ENCODE data around the gene MN1. TPM values are rescaled to one million over a fixed set of nuclear protein-coding genes. Genes with fewer than 3 reads are reported as not detected.

Gene MN1
- total and polyA plus RNA-seq, 2 of the 4 experiments (the other 2 are of a cell fraction) = 0.36 to 1.3 TPM

DNA sequence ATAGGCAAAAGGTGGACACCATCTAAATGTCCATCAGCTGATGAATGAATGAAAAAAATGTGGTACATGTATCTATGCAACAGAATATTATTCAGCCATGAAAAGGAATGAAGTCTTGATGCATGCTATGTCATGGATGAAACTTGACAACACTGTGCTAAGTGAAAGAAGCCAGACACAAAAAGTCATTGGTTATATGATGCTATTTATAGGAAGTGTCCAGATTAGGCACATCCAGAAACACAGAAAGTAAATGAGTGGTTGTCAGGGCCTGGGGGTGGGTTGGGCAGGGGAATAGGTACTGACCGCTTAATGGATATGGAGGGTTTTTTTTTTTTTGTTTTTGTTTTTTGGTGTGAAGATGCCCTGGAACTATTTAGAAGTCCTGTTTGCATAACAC lies 21.7 kb upstream of the MN1 start:
- Histone ChIP-seq H2BK120ac (ENCODE audit: low read depth, low read length) (no peak overlapping the region), H3K23ac (ENCODE audit: low read depth, low read length) (no peak overlapping the region), H4K91ac (ENCODE audit: insufficient read depth, low read depth, low read length) (no peak overlapping the region), H2BK15ac (ENCODE audit: low read depth, low read length) (no peak overlapping the region), H3K4me2 (ENCODE audit: low read depth, low read length) (no peak overlapping the region), H4K8ac (ENCODE audit: low read depth in 2 of 2, low read length in 2 of 2) (no peak overlapping the region), H3K4me3 (ENCODE audit: insufficient read depth, low read depth, low read length) (no peak overlapping the region), H3K36me3 (ENCODE audit: control insufficient read depth, insufficient read depth, low read length) (no peaks in the 10 kb centered on the region), H2AK9ac (replicated peaks; ENCODE audit: low read depth, low read length, poor library complexity) (no peak overlapping the region), H3K14ac (replicated peaks; ENCODE audit: low read depth, low read length) (no peak overlapping the region), H3K9me1 (ENCODE audit: insufficient read depth, low read length) (0 out of 2 replicates have a peak, but pooled peaks cover 4% of the 10 kb centered on the region), H3K9ac (ENCODE audit: low read depth, low read length) (no peak overlapping the region), H4K5ac (ENCODE audit: low read depth, low read length) (no peak overlapping the region), H2BK20ac (ENCODE audit: low read depth, low read length) (no peak overlapping the region), H3K4me1 (ENCODE audit: control insufficient read depth, insufficient read depth, low read length) (no peaks in the 10 kb centered on the region), H2BK5ac (ENCODE audit: low read depth, low read length, poor library complexity, severe bottlenecking) (no peak overlapping the region), H3K4ac (ENCODE audit: low read depth, low read length) (no peak overlapping the region), H3K56ac (ENCODE audit: extremely low read depth, insufficient read depth, low read length) (no peak overlapping the region), H3K9me3 (ENCODE audit: control insufficient read depth, insufficient read depth, low read length) (peaks cover 2% of the 10 kb centered on the region), H4K20me1 (ENCODE audit: insufficient read depth, low read length) (no peaks in the 10 kb centered on the region; the same call in 1 of the 2 replicates), H2AFZ (replicated peaks; ENCODE audit: low read length, poor library complexity) (no peak overlapping the region), H3K79me1 (ENCODE audit: low read depth in 1 of 2, low read length in 2 of 2) (no peaks in the 10 kb centered on the region), H3K18ac (ENCODE audit: low read depth, low read length) (no peak overlapping the region), H3K27me3 (ENCODE audit: control insufficient read depth, insufficient read depth, low read length) (no peaks in the 10 kb centered on the region), H3K27ac (ENCODE audit: insufficient read depth, low read length) (no peak overlapping the region), H2AK5ac (ENCODE audit: low read depth, low read length) (no peak overlapping the region)
- in situ Hi-C loops (cut with MboI; ENCODE audit: low sequenced_read_pairs) (no loop called here), intact Hi-C loops (cut with micrococcal nuclease) (no loop called here), dilution Hi-C loops (cut with HindIII; ENCODE audit: low sequenced_read_pairs, unreplicated experiment) (no loop called here)
- ATAC-seq (ENCODE audit: low read depth) = no peak
- no TSS peak for BruUV-seq (replicated peaks)
- POLR2A ChIA-PET (ENCODE audit: unreplicated experiment) = no interaction called here
- TF ChIP-seq CEBPB (IDR thresholded peaks at IDR 0.05; ENCODE audit: low read depth, low read length) = no peak
- TF ChIP-seq RCOR1 (IDR thresholded peaks at IDR 0.05; ENCODE audit: insufficient replicate concordance, low read length) = no peak
- no peak for TF ChIP-seq SMC3 (IDR thresholded peaks at IDR 0.05; ENCODE audit: low read depth, low read length)
- TF ChIP-seq, protein P1, sequence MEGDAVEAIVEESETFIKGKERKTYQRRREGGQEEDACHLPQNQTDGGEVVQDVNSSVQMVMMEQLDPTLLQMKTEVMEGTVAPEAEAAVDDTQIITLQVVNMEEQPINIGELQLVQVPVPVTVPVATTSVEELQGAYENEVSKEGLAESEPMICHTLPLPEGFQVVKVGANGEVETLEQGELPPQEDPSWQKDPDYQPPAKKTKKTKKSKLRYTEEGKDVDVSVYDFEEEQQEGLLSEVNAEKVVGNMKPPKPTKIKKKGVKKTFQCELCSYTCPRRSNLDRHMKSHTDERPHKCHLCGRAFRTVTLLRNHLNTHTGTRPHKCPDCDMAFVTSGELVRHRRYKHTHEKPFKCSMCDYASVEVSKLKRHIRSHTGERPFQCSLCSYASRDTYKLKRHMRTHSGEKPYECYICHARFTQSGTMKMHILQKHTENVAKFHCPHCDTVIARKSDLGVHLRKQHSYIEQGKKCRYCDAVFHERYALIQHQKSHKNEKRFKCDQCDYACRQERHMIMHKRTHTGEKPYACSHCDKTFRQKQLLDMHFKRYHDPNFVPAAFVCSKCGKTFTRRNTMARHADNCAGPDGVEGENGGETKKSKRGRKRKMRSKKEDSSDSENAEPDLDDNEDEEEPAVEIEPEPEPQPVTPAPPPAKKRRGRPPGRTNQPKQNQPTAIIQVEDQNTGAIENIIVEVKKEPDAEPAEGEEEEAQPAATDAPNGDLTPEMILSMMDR (conservative IDR thresholded peaks at IDR 0.05; ENCODE audit: low read depth, low read length) = no peak
- TF ChIP-seq RAD21 (IDR thresholded peaks at IDR 0.05; ENCODE audit: low read length) = no peak
- TF ChIP-seq MXI1 (IDR thresholded peaks at IDR 0.05; ENCODE audit: borderline replicate concordance, low read depth, low read length) = no peak
- TF ChIP-seq BHLHE40 (IDR thresholded peaks at IDR 0.05; ENCODE audit: low read depth, low read length) = no peak
- no peak for TF ChIP-seq MAZ (IDR thresholded peaks at IDR 0.05; ENCODE audit: borderline replicate concordance, low read depth, low read length)
- no peak for TF ChIP-seq MAFK (IDR thresholded peaks at IDR 0.05; ENCODE audit: low read depth, low read length)
- no peak for TF ChIP-seq USF2 (IDR thresholded peaks at IDR 0.05; ENCODE audit: low read depth, low read length)
- no peak for TF ChIP-seq CHD1 (IDR thresholded peaks at IDR 0.05; ENCODE audit: low read depth, low read length)
- WGBS, 2 experiments (ENCODE audit: extremely low coverage in 2 of 2, insufficient read length in 1 of 2) = no CpG with 5 or more reads among the region's 1 CpG
- DNase-seq = no peak
- CTCF ChIA-PET = no interaction called here
